Ascending aorta (tissue), 2 donors: Measurements from ENCODE around the gene HIVEP3. TPM values are rescaled to one million over a fixed set of nuclear protein-coding genes. Genes with fewer than 3 reads are reported as not detected.

ENCODE experiments used
- DNase-seq, 2 donors: peaks; one replicate each; pipeline ENCODE4 v3.0.0-alpha.2; 2019; ENCODE audit warnings: low spot score in 2 of 2
- H3K27ac ChIP-seq, 2 donors: fragments of 200-600 bp; sonication (generic); one replicate each; pipeline ENCODE4 v1.5.1; 2016 to 2017; ENCODE audit warnings: mild to moderate bottlenecking in 1 of 2
- H3K27me3 ChIP-seq: fragments of 200-600 bp; sonication (generic); one replicate; pipeline ENCODE4 v1.5.1; 2017
- H3K36me3 ChIP-seq, 2 donors: fragments of 200-600 bp; sonication (generic); one replicate each; pipeline ENCODE4 v1.5.1; 2016
- H3K4me1 ChIP-seq, 2 donors: fragments of 200-600 bp; sonication (generic); one replicate each; pipeline ENCODE4 v1.5.1; 2016 to 2017; ENCODE audit warnings: mild to moderate bottlenecking in 1 of 2
- H3K4me3 ChIP-seq, 2 donors: fragments of 200-600 bp; sonication (generic); one replicate each; pipeline ENCODE4 v1.5.1; 2016 to 2017; ENCODE audit warnings: mild to moderate bottlenecking in 1 of 2
- H3K9me3 ChIP-seq, 2 donors: fragments of 200-600 bp; sonication (generic); one replicate each; pipeline ENCODE4 v1.5.1; 2016
- intact Hi-C: fragments of 100-400 bp; cut with DNase I; formaldehyde crosslinking; loops from one replicate; pipeline ENCODE4 v1.15.1; 2023
- total RNA-seq: library from RNA; depleted of rRNA; stranded (reverse); fragments of >200 nt; gene quantifications from one replicate; pipeline ENCODE4 v1.1.0, GENCODE V29; 2016
- TF ChIP-seq, protein P1 (sequence below), 3 experiments: fragments of 200-600 bp in 2 of 3; fragments of 450-650 bp in 1 of 3; sonication (generic) in 2 of 3; IDR thresholded peaks; one replicate each; pipeline ENCODE4 v1.5.1; 2016 to 2019; ENCODE audit warnings: antibody characterized with exemption in 3 of 3, mild to moderate bottlenecking in 1 of 3, moderate library complexity in 1 of 3

The HIVEP3 gene
- total RNA-seq, 1 donor from 2014 or later: 0.32 TPM

DNA sequence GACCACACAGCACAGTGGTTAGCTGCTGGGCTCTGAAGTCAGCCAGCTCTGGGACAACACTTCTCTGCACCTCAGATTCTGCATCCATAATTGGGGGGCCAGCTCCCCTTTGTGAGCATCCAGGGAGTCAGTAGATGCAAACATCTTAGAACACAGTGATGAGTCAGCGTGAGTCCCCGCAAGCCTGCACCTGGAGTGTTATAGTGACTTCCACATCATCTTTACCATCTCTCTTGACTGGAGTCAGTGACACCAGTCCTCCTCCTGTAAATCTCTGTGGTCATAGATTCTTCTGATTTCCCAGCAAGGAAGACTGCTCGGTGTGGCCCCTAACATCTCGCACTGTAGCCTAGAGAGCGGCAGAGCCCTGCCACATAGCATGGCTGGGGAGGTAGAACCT is 420.3 kb downstream of the HIVEP3 start:
- Histone ChIP-seq H3K4me3 (no peak overlapping the region), H3K27me3 (no peaks in the 10 kb centered on the region), H3K4me1 (peaks cover 27 to 58% of the 10 kb centered on the region in 2 donors), H3K9me3 (no peaks in the 10 kb centered on the region), H3K36me3 (no peaks in the 10 kb centered on the region), H3K27ac (peak overlapping the region; percentile 93 to 97)
- intact Hi-C loops: loop anchor here (5.0 to 10.0 kb wide), 6 partner anchors 81 to 1456 kb away; partner anchors contain the start of genes FOXO6, NFYC and SLC2A1
- TF ChIP-seq, protein P1, sequence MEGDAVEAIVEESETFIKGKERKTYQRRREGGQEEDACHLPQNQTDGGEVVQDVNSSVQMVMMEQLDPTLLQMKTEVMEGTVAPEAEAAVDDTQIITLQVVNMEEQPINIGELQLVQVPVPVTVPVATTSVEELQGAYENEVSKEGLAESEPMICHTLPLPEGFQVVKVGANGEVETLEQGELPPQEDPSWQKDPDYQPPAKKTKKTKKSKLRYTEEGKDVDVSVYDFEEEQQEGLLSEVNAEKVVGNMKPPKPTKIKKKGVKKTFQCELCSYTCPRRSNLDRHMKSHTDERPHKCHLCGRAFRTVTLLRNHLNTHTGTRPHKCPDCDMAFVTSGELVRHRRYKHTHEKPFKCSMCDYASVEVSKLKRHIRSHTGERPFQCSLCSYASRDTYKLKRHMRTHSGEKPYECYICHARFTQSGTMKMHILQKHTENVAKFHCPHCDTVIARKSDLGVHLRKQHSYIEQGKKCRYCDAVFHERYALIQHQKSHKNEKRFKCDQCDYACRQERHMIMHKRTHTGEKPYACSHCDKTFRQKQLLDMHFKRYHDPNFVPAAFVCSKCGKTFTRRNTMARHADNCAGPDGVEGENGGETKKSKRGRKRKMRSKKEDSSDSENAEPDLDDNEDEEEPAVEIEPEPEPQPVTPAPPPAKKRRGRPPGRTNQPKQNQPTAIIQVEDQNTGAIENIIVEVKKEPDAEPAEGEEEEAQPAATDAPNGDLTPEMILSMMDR (IDR thresholded peaks at IDR 0.05): no peak
- DNase-seq: no peak

DNA sequence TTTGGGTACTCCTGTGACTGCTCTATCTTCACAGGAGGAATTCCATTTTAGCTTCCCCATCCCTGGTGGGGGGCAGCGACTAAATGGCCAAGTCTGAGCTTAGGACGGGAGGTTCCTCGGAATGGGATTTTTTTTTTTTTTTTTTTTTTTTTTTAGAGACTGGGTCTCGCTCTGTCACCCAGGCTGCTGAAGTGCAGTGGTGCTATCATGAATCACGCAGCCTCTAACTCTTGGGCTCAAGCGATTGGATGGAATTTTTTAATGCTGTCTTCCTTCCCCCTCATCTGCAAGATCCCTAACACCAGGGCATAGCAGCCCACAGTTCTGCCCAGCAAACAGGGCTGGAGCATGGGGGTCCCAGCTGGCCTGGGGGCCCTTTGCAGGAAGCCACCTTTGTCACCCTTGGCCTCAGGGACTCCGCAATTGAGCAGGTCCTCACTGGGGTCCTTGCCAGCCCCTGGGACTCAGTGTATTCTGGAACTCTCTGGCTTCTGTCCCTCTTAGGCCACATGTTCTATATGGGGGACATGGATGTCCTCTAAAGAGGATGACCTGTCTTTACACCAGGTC is 421.2 kb downstream of the HIVEP3 start:
- TF ChIP-seq, protein P1 (IDR thresholded peaks at IDR 0.05): no peak
- peaks cover 27 to 60% of the 10 kb centered on the region in 2 donors for H3K4me1 ChIP-seq
- H3K27ac ChIP-seq: peak overlapping the region; percentile 93 to 97
- intact Hi-C loops: loop anchor here (5.0 to 10.0 kb wide), 6 partner anchors 80 to 1457 kb away; partner anchors contain the start of genes FOXO6, NFYC and SLC2A1
- no peaks in the 10 kb centered on the region for H3K27me3 ChIP-seq
- no peaks in the 10 kb centered on the region for H3K9me3 ChIP-seq
- DNase-seq: no peak
- H3K36me3 ChIP-seq: no peaks in the 10 kb centered on the region
- H3K4me3 ChIP-seq: no peak overlapping the region

DNA sequence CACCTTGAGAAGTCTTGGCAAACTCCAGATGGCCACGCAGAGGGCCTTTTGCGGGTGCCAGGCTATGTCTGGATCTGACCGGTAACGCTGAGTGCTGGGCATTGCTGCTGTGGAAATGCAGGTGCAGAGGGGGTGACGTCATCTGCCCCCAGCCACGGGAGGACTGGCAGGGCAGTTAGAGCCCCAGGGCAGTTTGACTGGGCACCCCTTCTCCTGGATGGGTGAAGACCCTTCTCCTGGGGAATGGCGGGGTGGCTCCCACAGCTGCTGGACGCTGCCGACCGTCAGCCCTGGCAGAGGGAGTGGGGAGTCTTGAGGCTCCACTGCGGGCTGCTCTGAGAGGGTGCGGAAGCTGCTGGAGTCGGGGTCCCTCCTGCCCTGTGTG is 421.7 kb downstream of the HIVEP3 start:
- Histone ChIP-seq H3K27ac (peak overlapping the region; percentile 93 to 97), H3K4me3 (no peak overlapping the region), H3K9me3 (no peaks in the 10 kb centered on the region), H3K4me1 (peaks cover 27 to 63% of the 10 kb centered on the region in 2 donors), H3K27me3 (no peaks in the 10 kb centered on the region), H3K36me3 (no peaks in the 10 kb centered on the region)
- TF ChIP-seq, protein P1 (IDR thresholded peaks at IDR 0.05): no peak
- DNase-seq: no peak
- intact Hi-C loops: loop anchor here (5.0 to 10.0 kb wide), 6 partner anchors 80 to 1458 kb away; partner anchors contain the start of genes FOXO6, NFYC and SLC2A1

DNA sequence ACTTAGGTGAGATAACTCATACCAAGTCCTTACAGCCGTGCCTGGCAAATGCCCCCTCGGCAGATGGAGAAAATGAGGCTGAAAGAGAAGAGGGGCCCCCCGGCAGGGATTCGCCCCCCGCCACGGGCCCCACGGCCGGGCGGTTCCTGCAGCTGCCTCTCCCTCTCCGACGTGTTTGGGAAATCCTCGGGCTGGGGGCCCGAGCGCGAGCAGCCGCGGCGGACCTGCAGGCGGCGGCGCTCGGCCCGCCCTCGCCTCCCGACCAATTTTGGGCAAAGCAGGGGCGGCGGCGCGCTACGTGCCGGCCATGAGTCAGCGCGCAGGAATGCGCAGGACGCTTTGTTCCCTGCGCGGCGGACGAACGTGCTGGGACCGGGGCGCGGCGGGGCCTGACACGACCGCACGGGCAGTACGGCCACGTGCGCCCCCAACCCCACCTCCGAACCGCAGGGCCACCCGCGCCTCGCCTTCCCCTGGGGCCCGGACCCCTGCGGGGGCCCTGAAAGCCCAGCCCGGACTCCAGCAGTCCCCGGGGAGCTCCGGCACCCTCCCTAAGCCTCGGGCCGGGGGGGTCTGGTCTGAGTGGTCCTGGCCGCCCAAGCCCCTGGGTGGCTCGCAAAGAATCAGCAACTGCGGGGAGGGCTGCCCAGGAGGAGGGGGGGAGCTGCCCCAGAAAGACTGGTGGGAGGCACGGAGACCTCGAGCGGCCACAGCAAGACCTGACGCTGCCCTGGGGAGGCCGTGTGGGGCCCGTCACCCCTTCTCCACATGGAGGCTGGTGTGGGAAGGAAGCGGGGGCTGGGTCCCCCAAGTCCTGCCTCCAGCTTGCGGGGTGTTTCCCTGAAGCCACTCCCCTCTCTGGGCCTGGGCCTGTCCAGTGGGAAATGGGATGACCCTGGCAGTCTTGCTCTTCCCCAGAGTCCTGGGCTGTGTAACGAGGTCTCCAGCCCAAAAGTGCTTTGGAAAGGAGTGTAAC is 422.4 kb downstream of the HIVEP3 start:
- Histone ChIP-seq H3K4me1 (peaks cover 27 to 69% of the 10 kb centered on the region in 2 donors), H3K27ac (peak overlapping the region; percentile 93 to 97), H3K9me3 (no peaks in the 10 kb centered on the region), H3K36me3 (no peaks in the 10 kb centered on the region), H3K4me3 (peak overlapping the region; percentile 24 to 43), H3K27me3 (no peaks in the 10 kb centered on the region)
- intact Hi-C loops: loop anchor here (5.0 to 10.0 kb wide), 6 partner anchors 79 to 1458 kb away; partner anchors contain the start of genes FOXO6, NFYC and SLC2A1
- DNase-seq: peak; percentile 61 to 95
- TF ChIP-seq, protein P1 (IDR thresholded peaks at IDR 0.05): peak in 2 of 3 experiments; percentile 20 to 37

DNA sequence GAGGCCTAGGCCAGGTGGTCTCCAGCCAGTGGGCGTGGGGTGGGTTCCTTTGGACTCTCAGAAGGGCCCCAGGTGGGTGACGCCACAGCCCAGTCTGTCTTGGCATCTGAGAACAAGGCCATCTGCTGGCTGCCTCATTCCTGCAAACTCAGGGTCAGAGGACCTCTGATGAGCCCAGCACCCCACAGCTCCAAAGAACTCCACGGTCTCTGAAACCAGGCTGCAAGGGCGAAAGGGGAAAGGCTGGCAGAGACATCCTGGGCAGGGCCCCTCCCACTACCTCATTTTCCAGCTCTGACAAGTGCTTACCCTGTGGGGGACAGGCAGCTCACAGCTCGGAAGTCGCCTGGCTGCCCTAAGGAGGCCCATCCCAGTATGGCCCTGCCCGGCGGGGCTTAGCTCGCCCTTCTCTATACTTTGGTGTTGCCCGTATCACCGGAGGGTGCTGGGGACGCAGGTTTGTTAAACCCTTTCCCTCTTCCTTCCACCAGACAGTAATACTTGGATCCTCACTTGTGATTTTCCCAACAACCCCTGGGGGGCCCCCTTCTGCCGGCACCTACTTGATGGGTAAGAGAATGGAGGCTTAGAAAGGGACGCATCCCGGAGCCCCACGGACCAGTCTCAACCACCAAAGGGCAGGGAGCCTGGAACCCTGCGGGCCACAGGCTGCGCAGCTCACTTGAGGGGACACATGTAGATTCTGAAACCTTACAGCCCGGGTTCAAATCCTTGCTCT is 423.3 kb downstream of the HIVEP3 start:
- H3K9me3 ChIP-seq: no peaks in the 10 kb centered on the region
- TF ChIP-seq, protein P1 (IDR thresholded peaks at IDR 0.05): peak in 2 of 3 experiments; percentile 10 to 18
- no peaks in the 10 kb centered on the region for H3K27me3 ChIP-seq
- peak overlapping the region in 1 of 2 donors; percentile 43 for H3K4me3 ChIP-seq
- peaks cover 25 to 62% of the 10 kb centered on the region in 2 donors for H3K4me1 ChIP-seq
- intact Hi-C loops: loop anchor here (5.0 to 10.0 kb wide), 6 partner anchors 78 to 1459 kb away; partner anchors contain the start of genes FOXO6, NFYC and SLC2A1
- peak overlapping the region; percentile 93 to 97 for H3K27ac ChIP-seq
- no peaks in the 10 kb centered on the region for H3K36me3 ChIP-seq
- DNase-seq: no peak
